HepG2 (cell line): Measurements from ENCODE around the gene SLC38A3. TPM values are rescaled to one million over a fixed set of nuclear protein-coding genes. Genes with fewer than 3 reads are reported as not detected.

Experiments
- HNRNPUL1 ChIP-seq: fragments of 200-400 bp; formaldehyde crosslinking; IDR thresholded peaks from 2 replicates; pipeline ENCODE4 v1.6.1; 2017; ENCODE audit warnings: low read depth, mild to moderate bottlenecking, low read length, moderate library complexity
- ISX ChIP-seq: sonication (generic); formaldehyde crosslinking; conservative IDR thresholded peaks from 2 replicates; pipeline ENCODE4 v1.5.0; 2020; ENCODE audit warnings: missing genetic modification reagents
- JARID2 ChIP-seq: sonication (generic); formaldehyde crosslinking; IDR thresholded peaks from 2 replicates; pipeline ENCODE4 v1.8.1; 2023; ENCODE audit warnings: missing genetic modification reagents, inconsistent platforms; ENCODE audit not compliant: insufficient replicate concordance
- MEIS2 ChIP-seq: sonication (generic); formaldehyde crosslinking; IDR thresholded peaks from 2 replicates; pipeline ENCODE4 v1.9.0; 2021; ENCODE audit warnings: mild to moderate bottlenecking, missing genetic modification reagents
- SRF ChIP-seq: IDR thresholded peaks from 2 replicates; pipeline ENCODE4 v1.6.1; 2011; ENCODE audit warnings: mild to moderate bottlenecking, low read depth, low read length, moderate library complexity
- ZBTB42 ChIP-seq: sonication (generic); formaldehyde crosslinking; IDR thresholded peaks from 2 replicates; pipeline ENCODE4 v1.5.0; 2020; ENCODE audit warnings: mild to moderate bottlenecking, missing genetic modification reagents
- ZHX2 ChIP-seq, 2 experiments: sonication (generic) in 1 of 2; formaldehyde crosslinking in 1 of 2; IDR thresholded peaks; 2 replicates each; pipeline versions ENCODE4 v1.6.1 to v1.9.0; 2014 to 2022; ENCODE audit warnings: antibody characterized with exemption in 1 of 2, borderline replicate concordance in 1 of 2, inconsistent platforms in 1 of 2, low read depth in 1 of 2, missing genetic modification reagents in 1 of 2
- ZIK1 ChIP-seq: sonication (generic); formaldehyde crosslinking; IDR thresholded peaks from 2 replicates; pipeline ENCODE4 v1.5.0; 2020; ENCODE audit warnings: mild to moderate bottlenecking, low read depth, missing genetic modification reagents, borderline replicate concordance
- ZMAT3 ChIP-seq: sonication (generic); formaldehyde crosslinking; conservative IDR thresholded peaks from 2 replicates; pipeline ENCODE4 v1.7.0; 2021; ENCODE audit warnings: missing genetic modification reagents
- ZNF724P ChIP-seq: sonication (generic); formaldehyde crosslinking; IDR thresholded peaks from 2 replicates; pipeline ENCODE4 v1.8.0; 2022; ENCODE audit warnings: missing genetic modification reagents, borderline replicate concordance
- ZNF839 ChIP-seq: sonication (generic); formaldehyde crosslinking; IDR thresholded peaks from 2 replicates; pipeline ENCODE4 v1.4.0; 2020; ENCODE audit warnings: missing genetic modification reagents, mild to moderate bottlenecking, borderline replicate concordance
- polyA plus RNA-seq, 8 experiments: library from polyadenylated mRNA; depleted of rRNA in 3 of 8; stranded (reverse) in 7 of 8; unstranded in 1 of 8; fragments of >200 nt; fragmentation: Illumina TruSeq in 4 of 8; extraction: Trizol in 4 of 8; gene quantifications; 2 replicates each; pipeline versions ENCODE4 v1.2.1 to v1.2.3, GENCODE V29; 2011 to 2016; ENCODE audit warnings: low read depth in 4 of 8, missing spikeins in 1 of 8, mixed read lengths in 1 of 8; ENCODE audit not compliant: insufficient read depth in 1 of 8
- total RNA-seq, 5 experiments: library from RNA; depleted of rRNA; stranded (reverse); fragments of >200 nt; fragmentation: Illumina TruSeq; extraction: Trizol; gene quantifications; 2 replicates each; pipeline ENCODE4 v1.2.3, GENCODE V29; 2016; ENCODE audit warnings: low read depth in 1 of 5

The SLC38A3 gene
- total and polyA plus RNA-seq, 2 of the 13 experiments (the other 11 are each of a cell fraction or from before 2014, with no cell fraction given): 29.8 to 164 TPM

GRCh38 chr3:50254577-50255250 is 49.6 kb downstream of the SLC38A3 start (continued):
- TF ChIP-seq ZHX2 (IDR thresholded peaks at IDR 0.05; ENCODE audit: low read depth) (no peak), ZHX2 (CRISPR knock-in tag; IDR thresholded peaks at IDR 0.05; ENCODE audit: borderline replicate concordance) (no peak), ZIK1 (CRISPR knock-in tag) (no peak), SRF (no peak), ZMAT3 (no peak), MEIS2 (CRISPR knock-in tag) (no peak), ZNF839 (CRISPR knock-in tag) (no peak), ZBTB42 (CRISPR knock-in tag) (no peak), JARID2 (CRISPR knock-in tag) (no peak), ISX (CRISPR knock-in tag) (no peak), ZNF724P (CRISPR knock-in tag) (no peak), HNRNPUL1 (no peak)
